HG03575 (cell line): Measurements from ENCODE around the gene CASK.
"Not testable (repeated sequence)": the region's sequence is repeated elsewhere in the genome, so short reads cannot be mapped to it uniquely, and the experiment has no call there.

Experiments used
- ATAC-seq: cut with Tn5 transposase; IDR thresholded peaks from one replicate; pipeline ENCODE4 v1.9.1; 2021; ENCODE audit not compliant: unreplicated experiment, insufficient number of reproducible peaks, low FRiP score; ENCODE audit errors: extremely low read depth

CASK gene

DNA sequence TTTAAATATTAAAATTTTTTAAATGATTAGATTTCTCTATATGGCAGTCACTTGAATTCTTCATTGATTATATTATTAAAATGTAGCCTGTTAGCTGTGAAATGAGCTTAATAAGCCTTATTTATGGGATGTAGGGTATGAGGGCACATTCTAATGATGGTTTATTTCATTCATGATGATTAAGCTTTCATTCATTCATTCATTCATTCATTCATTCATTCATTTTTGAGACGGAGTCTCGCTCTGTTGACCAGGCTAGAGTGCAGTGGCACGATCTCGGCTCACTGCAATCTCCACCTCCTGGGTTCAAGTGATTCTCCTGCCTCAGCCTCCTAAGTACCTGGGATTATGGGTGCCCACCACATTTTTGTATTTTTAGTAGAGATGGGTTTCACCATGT is 317.3 kb downstream of the CASK start:
- ATAC-seq, result not testable (repeated sequence)

DNA sequence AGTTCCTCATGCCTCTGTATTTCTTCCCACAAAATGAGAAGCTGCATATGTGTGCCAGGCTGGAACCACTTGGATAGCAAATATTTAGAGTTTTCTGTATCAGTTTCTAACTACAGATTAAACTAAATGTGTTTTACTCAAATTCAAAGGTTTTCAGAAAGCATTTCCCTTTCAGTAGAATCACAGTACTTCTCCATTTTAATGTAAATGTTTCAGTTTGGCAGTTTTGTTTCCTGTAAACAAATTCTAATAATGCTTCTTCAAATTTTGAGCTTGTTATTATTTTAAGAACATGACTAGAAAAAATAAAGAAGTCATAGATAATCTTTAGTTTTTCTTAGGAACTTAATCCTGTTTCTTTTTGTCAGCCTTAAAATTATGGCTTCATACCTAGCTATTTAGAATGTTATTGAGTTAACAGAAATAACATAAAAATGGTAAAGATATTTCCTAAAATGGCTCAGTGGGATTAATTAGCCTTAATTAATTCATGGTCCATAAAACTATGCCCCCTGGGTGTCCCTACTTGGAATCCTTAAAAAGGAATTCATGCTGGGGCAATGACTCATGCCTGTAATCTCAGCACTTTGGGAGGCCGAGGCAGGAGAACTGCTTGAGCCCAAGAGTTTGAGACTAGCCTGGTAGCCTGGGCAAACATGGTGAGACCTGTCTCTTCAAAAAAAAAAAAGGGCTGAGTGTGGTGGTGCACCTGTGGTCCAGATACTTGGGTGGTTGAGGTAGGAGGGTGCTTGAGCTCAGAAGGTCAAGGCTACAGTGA is 318.4 kb downstream of the CASK start:
- no peak for ATAC-seq

GRCh38 chrX:41604177-41604576 is 319.2 kb downstream of the CASK start:
- no peak for ATAC-seq

GRCh38 chrX:41603596-41603995 is 319.8 kb downstream of the CASK start:
- ATAC-seq, result no peak

DNA sequence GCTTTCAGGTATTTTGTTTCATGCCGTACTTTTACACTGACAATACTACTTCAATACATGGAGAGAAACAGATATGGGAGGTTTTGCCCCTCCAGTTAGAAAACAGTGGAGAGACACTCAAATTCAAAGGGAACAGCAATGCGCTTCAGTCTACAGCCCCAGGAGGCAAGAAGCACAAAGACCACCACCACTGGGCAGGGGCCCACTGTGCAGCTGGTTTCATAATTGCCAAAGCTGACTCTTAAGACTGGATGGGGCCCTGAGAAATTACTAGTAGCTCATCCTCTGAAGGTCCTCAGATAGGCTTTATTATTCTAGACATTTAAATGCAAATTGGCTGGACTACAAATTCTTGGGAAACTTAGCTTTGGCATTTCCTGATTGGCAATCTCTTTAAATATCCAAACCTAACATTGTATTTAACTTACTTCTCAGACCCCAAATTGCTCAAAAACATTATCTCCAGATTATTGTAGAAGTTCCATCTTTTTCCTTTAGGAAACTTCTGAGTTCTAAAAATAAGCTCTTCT is 320.5 kb downstream of the CASK start:
- no peak for ATAC-seq

DNA sequence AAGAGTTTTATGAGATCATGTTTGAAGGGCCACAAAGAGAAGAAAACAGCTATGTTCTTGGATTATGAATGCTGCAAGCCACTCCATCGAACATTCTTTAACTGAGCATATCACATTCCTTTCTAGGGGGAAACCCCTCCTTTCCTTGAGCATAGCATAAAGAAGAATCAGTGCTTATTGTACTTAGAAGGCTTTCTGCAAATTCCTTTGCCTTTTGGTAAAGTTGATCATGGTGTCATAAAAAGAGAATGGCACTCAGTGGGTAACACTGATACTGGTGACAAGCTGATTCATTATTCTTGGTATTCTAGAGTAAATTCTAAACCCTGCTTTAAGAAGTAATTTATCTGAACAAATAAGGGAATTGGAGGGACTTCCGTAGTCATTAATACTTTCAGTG is 323.1 kb downstream of the CASK start:
- ATAC-seq, result no peak

DNA sequence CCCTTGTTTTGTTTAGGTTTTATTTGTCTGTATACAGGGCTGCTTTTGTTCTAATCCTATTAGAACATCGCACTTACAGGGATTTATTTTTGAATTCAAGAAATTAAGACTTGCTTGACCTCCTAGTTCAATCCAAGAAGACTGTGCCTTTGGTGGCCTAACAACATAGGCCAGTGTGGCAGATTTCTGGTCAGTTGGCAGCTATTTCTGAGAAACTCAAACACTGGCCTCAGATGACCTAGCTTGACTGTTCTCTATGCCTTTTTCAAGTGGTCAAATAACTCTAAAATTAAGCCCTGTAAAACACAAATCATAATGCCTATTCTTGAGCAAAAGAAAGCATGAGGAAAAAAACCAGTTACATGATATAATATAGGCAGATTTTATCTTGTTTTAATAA is 323.8 kb downstream of the CASK start:
- no peak for ATAC-seq

DNA sequence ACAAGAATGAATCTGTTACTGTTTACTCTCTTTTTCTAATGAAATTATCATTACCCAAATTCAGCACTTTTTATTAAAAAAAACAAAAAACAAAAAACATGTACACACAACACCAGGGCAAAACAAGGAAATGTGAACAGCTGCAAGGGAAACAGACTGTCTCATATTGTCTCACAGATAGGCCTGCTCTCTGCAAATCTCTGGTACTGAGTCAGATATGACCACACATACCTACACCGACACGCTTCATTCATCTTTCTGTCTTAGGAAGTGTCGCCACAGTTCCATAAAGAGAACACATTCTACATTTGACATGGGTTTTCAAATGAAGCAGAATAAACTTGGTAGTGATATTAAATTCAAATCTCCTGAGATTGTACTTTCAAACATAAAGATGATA is 326.8 kb downstream of the CASK start:
- ATAC-seq, result peak; percentile 90

DNA sequence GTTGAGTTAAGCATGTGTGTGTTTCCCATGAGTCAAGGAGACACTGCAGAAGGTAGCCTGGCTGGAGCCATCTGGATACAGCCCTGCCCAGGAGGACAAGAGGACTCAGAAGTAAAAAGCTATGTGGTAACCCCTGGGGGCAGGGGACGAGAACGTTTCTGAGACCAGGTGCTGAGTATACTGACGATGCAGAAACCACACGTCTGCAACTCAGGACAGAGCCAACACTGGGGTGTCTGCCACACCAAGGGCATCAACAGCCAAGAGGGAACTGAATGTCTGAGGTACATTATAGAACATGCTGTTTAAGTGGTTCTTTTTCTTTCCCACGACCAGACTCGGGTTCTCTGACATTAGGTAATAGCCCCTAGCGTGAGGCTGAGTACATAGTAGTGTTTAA is 328.7 kb downstream of the CASK start:
- no peak for ATAC-seq

DNA sequence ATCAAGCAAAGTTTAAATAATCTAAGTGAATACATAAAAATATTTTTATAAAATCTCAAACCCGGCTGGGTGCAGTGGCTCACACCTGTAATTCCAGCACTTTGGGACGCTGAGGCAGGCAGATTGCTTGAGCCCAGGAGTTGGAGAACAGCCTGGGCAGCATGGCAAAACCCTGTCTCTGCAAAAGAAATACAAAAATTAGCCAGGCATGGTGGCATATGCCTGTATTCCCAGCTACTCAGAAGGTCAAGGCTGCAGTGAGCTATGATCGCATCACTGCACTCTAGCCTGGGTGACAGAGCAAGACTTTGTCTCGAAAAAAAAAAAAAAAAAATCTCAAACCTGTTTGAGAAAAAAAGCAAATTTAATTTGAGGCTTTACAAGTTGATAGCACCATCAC is 331.4 kb downstream of the CASK start:
- ATAC-seq, result no peak

GRCh38 chrX:41590641-41591040 is 332.7 kb downstream of the CASK start:
- ATAC-seq, result no peak

DNA sequence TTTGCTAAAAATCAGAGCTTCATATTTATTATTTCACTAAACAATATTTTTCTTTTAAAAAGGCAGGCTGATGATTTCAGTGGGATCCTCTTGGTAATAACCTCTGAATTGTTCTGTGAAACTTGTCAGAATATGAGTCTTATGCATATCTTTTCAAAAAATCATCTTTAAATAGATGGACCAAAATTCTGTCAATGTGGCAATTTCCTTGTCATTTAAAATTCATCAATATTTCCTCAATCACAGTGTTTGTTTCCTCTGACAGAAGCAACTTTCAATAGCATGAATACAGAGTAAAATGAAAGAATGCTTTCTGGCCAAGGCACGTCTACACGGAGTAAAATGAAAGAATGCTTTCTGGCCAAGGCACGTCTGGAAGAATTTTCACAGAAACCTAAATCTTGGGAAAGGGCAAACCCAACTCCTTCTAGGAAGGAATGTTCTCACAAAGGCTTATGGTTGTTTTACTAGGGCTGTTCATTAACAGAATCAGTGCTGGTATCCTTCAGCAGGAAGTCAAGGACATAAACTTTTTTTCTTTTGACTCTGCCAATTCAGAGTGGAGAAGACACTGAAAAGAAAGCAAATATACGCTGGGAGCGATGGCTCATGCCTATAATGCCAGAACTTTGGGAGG is 333.6 kb downstream of the CASK start:
- ATAC-seq, result no peak

GRCh38 chrX:41588271-41588670 is 335.1 kb downstream of the CASK start:
- no peak for ATAC-seq

DNA sequence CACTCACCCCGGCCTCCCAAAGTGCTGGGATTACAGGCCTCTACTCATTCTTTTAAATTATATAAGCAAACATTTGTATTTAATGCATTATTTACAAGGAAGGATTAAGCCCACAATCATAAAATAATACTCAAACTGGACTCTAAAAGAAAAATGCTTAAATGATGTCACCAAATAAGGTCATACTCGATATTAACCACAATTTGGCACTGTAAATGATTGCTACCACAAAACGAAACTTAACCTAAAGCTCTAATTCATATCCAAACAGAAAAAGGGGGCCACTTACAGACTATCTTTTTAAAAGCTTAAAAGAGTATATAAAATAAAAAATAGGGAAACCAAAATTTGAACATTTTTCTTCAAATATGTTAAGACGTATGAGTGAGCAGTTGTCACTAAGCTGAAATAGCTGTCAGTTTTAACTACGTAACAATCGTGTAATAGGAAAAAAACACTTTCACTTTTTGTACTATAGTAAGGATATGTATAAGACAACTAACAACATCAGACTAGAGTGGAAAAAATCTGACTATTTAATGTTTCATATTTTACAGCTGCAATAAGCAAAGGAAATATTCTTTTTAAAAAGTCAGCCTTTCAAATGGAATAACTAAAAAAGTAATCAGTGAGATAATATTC is 342.8 kb downstream of the CASK start:
- ATAC-seq, result no peak

GRCh38 chrX:41563876-41564275 is 359.5 kb downstream of the CASK start:
- no peak for ATAC-seq

GRCh38 chrX:41561045-41561444 is 362.3 kb downstream of the CASK start:
- no peak for ATAC-seq

DNA sequence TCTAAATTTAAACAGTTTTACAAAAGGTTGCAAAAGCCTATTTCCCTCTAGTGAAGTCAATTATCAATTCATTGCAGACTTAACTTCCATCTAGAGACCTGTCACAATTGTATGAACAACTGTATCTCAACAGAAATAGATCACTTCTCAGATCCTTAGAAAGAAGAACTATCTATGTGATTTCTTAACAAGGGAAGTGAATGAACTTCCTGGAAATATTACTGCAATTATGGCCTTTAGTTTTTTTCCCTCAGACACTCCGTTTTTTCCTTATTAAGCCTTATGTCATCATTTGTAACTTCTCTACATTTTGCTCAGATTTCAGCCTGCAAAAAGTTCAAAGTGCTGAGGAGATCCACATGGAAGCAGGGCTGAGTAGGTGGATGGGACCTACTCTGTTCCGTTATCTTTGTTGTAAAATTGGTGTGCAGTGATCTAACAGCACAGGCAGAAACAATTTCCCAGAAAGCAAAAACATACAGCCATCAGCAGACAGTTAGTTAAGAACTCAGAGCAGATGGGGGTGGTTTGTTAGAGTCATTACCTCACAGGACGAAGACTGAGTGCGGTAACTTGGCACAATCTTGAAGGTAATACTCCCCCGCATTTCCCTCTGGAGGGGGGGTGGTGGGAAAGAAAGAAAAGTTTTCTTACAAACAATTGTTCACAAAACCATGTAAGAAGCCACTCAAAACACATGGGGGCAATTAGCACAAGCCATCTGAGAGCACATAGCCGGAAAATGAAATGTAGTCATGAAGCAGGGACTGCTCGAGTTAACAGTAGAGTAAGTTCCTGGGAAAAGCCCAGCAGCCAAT is 363.9 kb downstream of the CASK start:
- no peak for ATAC-seq

GRCh38 chrX:41558531-41558930 is 364.8 kb downstream of the CASK start:
- no peak for ATAC-seq

- no peak for ATAC-seq
Measured at GRCh38 chrX:41556958-41557357, 366.4 kb downstream of the CASK start.
